Fibroblast of lung (primary cell): ENCODE measurements around the gene RAPGEF5. TPM values are rescaled to one million over a fixed set of nuclear protein-coding genes. Genes with fewer than 3 reads are reported as not detected.

ENCODE experiments used
- DNase-seq, 2 donors: peaks; one replicate each; pipeline versions ENCODE4 v3.0.0 to v3.0.0-alpha.2; 2010; ENCODE audit warnings: low read depth in 2 of 2
- H2AFZ ChIP-seq: 2 replicates; pipeline ENCODE4 v1.5.1; 2012; ENCODE audit warnings: low read length, control low read depth, inconsistent platforms
- H3K27ac ChIP-seq: 2 replicates; pipeline ENCODE4 v1.5.1; 2011; ENCODE audit warnings: low read length, control low read depth; ENCODE audit not compliant: insufficient read depth
- H3K27me3 ChIP-seq: 2 replicates; pipeline ENCODE4 v1.5.1; 2011; ENCODE audit warnings: mild to moderate bottlenecking, low read length; ENCODE audit not compliant: control insufficient read depth, insufficient read depth
- H3K36me3 ChIP-seq: 2 replicates; pipeline ENCODE4 v1.5.1; 2011; ENCODE audit warnings: low read length; ENCODE audit not compliant: control insufficient read depth, insufficient read depth
- H3K4me1 ChIP-seq: 2 replicates; pipeline ENCODE4 v1.5.1; 2011; ENCODE audit warnings: low read length; ENCODE audit not compliant: control insufficient read depth, insufficient read depth; ENCODE audit errors: extremely low read depth
- H3K4me2 ChIP-seq: 2 replicates; pipeline ENCODE4 v1.5.1; 2011; ENCODE audit warnings: low read length, control low read depth; ENCODE audit not compliant: insufficient read depth; ENCODE audit errors: extremely low read depth
- H3K4me3 ChIP-seq, 4 experiments: fragments of 200-600 bp in 1 of 4; sonication (generic) in 1 of 4; replicated peaks in 1 of 4; 2 replicates each; pipeline ENCODE4 v1.5.1; 2011 to 2016; ENCODE audit warnings: low read length in 4 of 4, low read depth in 3 of 4, mild to moderate bottlenecking in 3 of 4, control low read depth in 2 of 4, inconsistent platforms in 1 of 4, mixed read lengths in 1 of 4; ENCODE audit not compliant: insufficient read depth in 1 of 4; ENCODE audit errors: control extremely low read depth in 1 of 4
- H3K79me2 ChIP-seq: 2 replicates; pipeline ENCODE4 v1.5.1; 2012; ENCODE audit warnings: mild to moderate bottlenecking, low read length, inconsistent platforms; ENCODE audit not compliant: control insufficient read depth, insufficient read depth
- H3K9ac ChIP-seq: 2 replicates; pipeline ENCODE4 v1.5.1; 2011; ENCODE audit warnings: mild to moderate bottlenecking, low read length, control low read depth; ENCODE audit not compliant: insufficient read depth
- H3K9me3 ChIP-seq: 2 replicates; pipeline ENCODE4 v1.5.1; 2012; ENCODE audit warnings: low read depth, low read length; ENCODE audit not compliant: control insufficient read depth, insufficient read depth
- H4K20me1 ChIP-seq: 2 replicates; pipeline ENCODE4 v1.5.1; 2011; ENCODE audit warnings: low read length; ENCODE audit not compliant: control insufficient read depth, insufficient read depth; ENCODE audit errors: extremely low read depth
- CTCF ChIP-seq, 2 donors: IDR thresholded peaks in 1 of 2; conservative IDR thresholded peaks in 1 of 2; 1 replicate in 1 of 2; 2 replicates in 1 of 2; pipeline ENCODE4 v1.5.1; 2011 to 2012; ENCODE audit warnings: low read length in 2 of 2, control low read depth in 1 of 2, inconsistent platforms in 1 of 2, low read depth in 1 of 2, mild to moderate bottlenecking in 1 of 2
- EZH2 ChIP-seq: IDR thresholded peaks from 2 replicates; pipeline ENCODE4 v1.5.1; 2012; ENCODE audit warnings: low read length, control low read depth, mild to moderate bottlenecking; ENCODE audit errors: missing control alignments
- polyA plus RNA-seq, 2 donors: library from polyadenylated mRNA; depleted of rRNA in 1 of 2; stranded (reverse) in 1 of 2; unstranded in 1 of 2; fragments of >200 nt; gene quantifications; 2 replicates each; pipeline ENCODE4 v1.2.1, GENCODE V29; 2011 to 2012; ENCODE audit warnings: missing spikeins in 1 of 2
- total RNA-seq: library from RNA; depleted of rRNA; stranded (reverse); fragments of >200 nt; gene quantifications from 2 replicates; pipeline ENCODE4 v1.2.1, GENCODE V29; 2014

RAPGEF5 gene
- total and polyA plus RNA-seq, 2 donors (not counting 1 experiment from before 2014, with no cell fraction given), result 1.4 to 1.5 TPM

- Histone ChIP-seq H3K4me1 (no peaks in the 10 kb centered on the region), H3K36me3 (no peaks in the 10 kb centered on the region), H3K27ac (no peak overlapping the region), H3K9ac (no peak overlapping the region), H3K9me3 (no peaks in the 10 kb centered on the region), H3K27me3 (no peaks in the 10 kb centered on the region), H3K4me2 (no peak overlapping the region), H3K4me3 (no peak overlapping the region), H4K20me1 (no peaks in the 10 kb centered on the region), H2AFZ (no peak overlapping the region), H3K79me2 (no peaks in the 10 kb centered on the region)
- TF ChIP-seq EZH2 (no peak), CTCF (conservative IDR thresholded peaks at IDR 0.05 in 1 of 2, IDR thresholded peaks at IDR 0.05 in 1 of 2; ENCODE audit: low read depth in 1 of 2, low read length in 2 of 2) (no peak)
- DNase-seq, result no peak
Observed at GRCh38 chr7:22386206-22386858, 29.4 kb upstream of the RAPGEF5 start.

- Histone ChIP-seq H3K9ac (no peak overlapping the region), H3K4me3 (no peak overlapping the region), H3K36me3 (no peaks in the 10 kb centered on the region), H3K4me2 (no peak overlapping the region), H3K79me2 (no peaks in the 10 kb centered on the region), H4K20me1 (no peaks in the 10 kb centered on the region), H2AFZ (no peak overlapping the region), H3K27me3 (no peaks in the 10 kb centered on the region), H3K4me1 (no peaks in the 10 kb centered on the region), H3K27ac (no peak overlapping the region), H3K9me3 (no peaks in the 10 kb centered on the region)
- TF ChIP-seq CTCF (conservative IDR thresholded peaks at IDR 0.05 in 1 of 2, IDR thresholded peaks at IDR 0.05 in 1 of 2; ENCODE audit: low read depth in 1 of 2, low read length in 2 of 2) (no peak), EZH2 (no peak)
- DNase-seq, result no peak
Observed at GRCh38 chr7:22385326-22385725, 28.4 kb upstream of the RAPGEF5 start.

GRCh38 chr7:22380333-22380732, 23.4 kb upstream of the RAPGEF5 start:
- Histone ChIP-seq H3K9me3 (no peaks in the 10 kb centered on the region), H3K4me2 (no peak overlapping the region), H3K36me3 (no peaks in the 10 kb centered on the region), H3K9ac (no peak overlapping the region), H3K4me3 (no peak overlapping the region), H3K27ac (no peak overlapping the region), H3K4me1 (no peaks in the 10 kb centered on the region), H2AFZ (no peak overlapping the region), H4K20me1 (no peaks in the 10 kb centered on the region), H3K79me2 (no peaks in the 10 kb centered on the region), H3K27me3 (no peaks in the 10 kb centered on the region)
- no peak for DNase-seq
- no peak for TF ChIP-seq CTCF (conservative IDR thresholded peaks at IDR 0.05 in 1 of 2, IDR thresholded peaks at IDR 0.05 in 1 of 2; ENCODE audit: low read depth in 1 of 2, low read length in 2 of 2)
- no peak for TF ChIP-seq EZH2
